ENCODE results near the gene TSC22D4.

DNA sequence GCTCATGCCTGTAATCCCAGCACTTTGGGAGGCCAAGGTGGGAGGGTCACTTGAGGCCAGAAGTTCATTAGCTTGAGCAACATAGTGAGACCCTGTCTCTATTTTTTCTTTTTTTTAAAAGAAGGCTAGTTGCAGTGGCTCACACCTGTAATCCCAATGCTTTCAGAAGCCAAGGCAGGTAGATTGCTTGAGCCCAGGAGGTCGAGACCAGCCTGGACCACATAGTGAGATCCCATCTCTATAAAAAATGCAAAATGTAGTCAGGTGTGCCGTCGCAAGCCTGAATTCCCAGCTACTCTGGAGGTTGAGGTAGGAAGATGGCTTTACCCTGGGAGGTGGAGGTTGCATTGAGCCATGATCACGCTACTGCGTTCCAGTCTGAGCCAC is 12.2 kb upstream of the TSC22D4 start:
- TF ChIP-seq, protein P1, sequence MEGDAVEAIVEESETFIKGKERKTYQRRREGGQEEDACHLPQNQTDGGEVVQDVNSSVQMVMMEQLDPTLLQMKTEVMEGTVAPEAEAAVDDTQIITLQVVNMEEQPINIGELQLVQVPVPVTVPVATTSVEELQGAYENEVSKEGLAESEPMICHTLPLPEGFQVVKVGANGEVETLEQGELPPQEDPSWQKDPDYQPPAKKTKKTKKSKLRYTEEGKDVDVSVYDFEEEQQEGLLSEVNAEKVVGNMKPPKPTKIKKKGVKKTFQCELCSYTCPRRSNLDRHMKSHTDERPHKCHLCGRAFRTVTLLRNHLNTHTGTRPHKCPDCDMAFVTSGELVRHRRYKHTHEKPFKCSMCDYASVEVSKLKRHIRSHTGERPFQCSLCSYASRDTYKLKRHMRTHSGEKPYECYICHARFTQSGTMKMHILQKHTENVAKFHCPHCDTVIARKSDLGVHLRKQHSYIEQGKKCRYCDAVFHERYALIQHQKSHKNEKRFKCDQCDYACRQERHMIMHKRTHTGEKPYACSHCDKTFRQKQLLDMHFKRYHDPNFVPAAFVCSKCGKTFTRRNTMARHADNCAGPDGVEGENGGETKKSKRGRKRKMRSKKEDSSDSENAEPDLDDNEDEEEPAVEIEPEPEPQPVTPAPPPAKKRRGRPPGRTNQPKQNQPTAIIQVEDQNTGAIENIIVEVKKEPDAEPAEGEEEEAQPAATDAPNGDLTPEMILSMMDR (IDR thresholded peaks at IDR 0.05; ENCODE audit: insufficient read depth, low read depth, low read length), result no peak
- no peak for TF ChIP-seq EZH2 (IDR thresholded peaks at IDR 0.05; ENCODE audit: insufficient read depth, low read length)
